IMR-90 (cell line): ENCODE data around the gene DIO1. TPM values are rescaled to one million over a fixed set of nuclear protein-coding genes. Genes with fewer than 3 reads are reported as not detected.
A peak's percentile ranks its signal among the peaks of the same experiment; 100 is the strongest.

Source experiments
- ATAC-seq: fragments of 200-7000 bp; cut with Tn5 transposase; 2 replicates; pipeline ENCODE4 v1.9.1; 2020; ENCODE audit warnings: low read depth, mild to moderate bottlenecking, moderate library complexity
- BruUV-seq: library from RNA; stranded (reverse); fragments of 400-500 nt; replicated peaks from 2 replicates; lab custom pipeline; 2021; lab: Mats Ljungman, UMichigan
- CTCF ChIA-PET: fragments of 300-600 bp; formaldehyde crosslinking; extraction: SDS; loops from one replicate; lab custom pipeline; 2021; ENCODE audit warnings: antibody characterized with exemption; lab: Yijun Ruan, JAX
- POLR2A ChIA-PET: fragments of 300-600 bp; sonication (Branson Sonifier 250); formaldehyde crosslinking; loops from one replicate; lab custom pipeline; 2022; ENCODE audit warnings: antibody characterized with exemption; ENCODE audit not compliant: unreplicated experiment; lab: Charles Lee
- DNase-seq: peaks from one replicate; pipeline ENCODE4 v3.0.0; 2013
- H2AFZ ChIP-seq: replicated peaks from 2 replicates; pipeline ENCODE3; 2013; ENCODE audit warnings: low read length, mild to moderate bottlenecking; ENCODE audit not compliant: poor library complexity
- H2AK5ac ChIP-seq: 2 replicates; pipeline ENCODE4 v1.6.1; 2013; ENCODE audit warnings: low read depth, low read length, inconsistent platforms
- H2AK9ac ChIP-seq: replicated peaks from 2 replicates; pipeline ENCODE3; 2013; ENCODE audit warnings: mild to moderate bottlenecking, low read depth, low read length, moderate library complexity; ENCODE audit not compliant: poor library complexity
- H2BK120ac ChIP-seq: 2 replicates; pipeline ENCODE4 v1.6.1; 2013; ENCODE audit warnings: low read depth, low read length, inconsistent platforms
- H2BK15ac ChIP-seq: 3 replicates; pipeline ENCODE4 v1.6.1; 2013; ENCODE audit warnings: low read depth, low read length, inconsistent platforms
- H2BK20ac ChIP-seq: 2 replicates; pipeline ENCODE4 v1.6.1; 2013; ENCODE audit warnings: low read depth, mild to moderate bottlenecking, inconsistent platforms, low read length, moderate library complexity
- H2BK5ac ChIP-seq: 2 replicates; pipeline ENCODE4 v1.6.1; 2013; ENCODE audit warnings: mild to moderate bottlenecking, low read depth, low read length, inconsistent platforms; ENCODE audit not compliant: poor library complexity, severe bottlenecking
- H3K14ac ChIP-seq: replicated peaks from 2 replicates; pipeline ENCODE4 v1.6.1; 2013; ENCODE audit warnings: low read depth, low read length, inconsistent platforms
- H3K18ac ChIP-seq: 2 replicates; pipeline ENCODE4 v1.6.1; 2013; ENCODE audit warnings: low read depth, low read length, control low read depth
- H3K23ac ChIP-seq: 2 replicates; pipeline ENCODE4 v1.6.1; 2013; ENCODE audit warnings: low read depth, low read length, inconsistent platforms
- H3K27ac ChIP-seq: 2 replicates; pipeline ENCODE4 v1.5.1; 2013; ENCODE audit warnings: mild to moderate bottlenecking, control low read depth, low read length; ENCODE audit not compliant: insufficient read depth
- H3K27me3 ChIP-seq: 2 replicates; pipeline ENCODE4 v1.6.1; 2013; ENCODE audit warnings: low read length; ENCODE audit not compliant: control insufficient read depth, insufficient read depth
- H3K36me3 ChIP-seq: 2 replicates; pipeline ENCODE4 v1.6.1; 2013; ENCODE audit warnings: low read length, mixed read lengths; ENCODE audit not compliant: control insufficient read depth, insufficient read depth
- H3K4ac ChIP-seq: 2 replicates; pipeline ENCODE4 v1.6.1; 2013; ENCODE audit warnings: low read depth, low read length, inconsistent platforms
- H3K4me1 ChIP-seq: 2 replicates; pipeline ENCODE4 v1.6.1; 2013; ENCODE audit warnings: low read length, mixed read lengths; ENCODE audit not compliant: control insufficient read depth, insufficient read depth
- H3K4me2 ChIP-seq: 2 replicates; pipeline ENCODE4 v1.6.1; 2013; ENCODE audit warnings: low read depth, mild to moderate bottlenecking, control low read depth, low read length, moderate library complexity
- H3K4me3 ChIP-seq: 2 replicates; pipeline ENCODE4 v1.5.1; 2013; ENCODE audit warnings: low read depth, mild to moderate bottlenecking, control low read depth, low read length, moderate library complexity; ENCODE audit not compliant: insufficient read depth
- H3K56ac ChIP-seq: 2 replicates; pipeline ENCODE4 v1.6.1; 2013; ENCODE audit warnings: low read length, inconsistent platforms; ENCODE audit not compliant: insufficient read depth; ENCODE audit errors: extremely low read depth
- H3K79me1 ChIP-seq, 2 experiments: 2 replicates each; pipeline ENCODE4 v1.6.1; 2013; ENCODE audit warnings: low read length in 2 of 2, inconsistent platforms in 1 of 2, low read depth in 1 of 2
- H3K9ac ChIP-seq: 2 replicates; pipeline ENCODE4 v1.6.1; 2013; ENCODE audit warnings: low read depth, low read length, control low read depth
- H3K9me1 ChIP-seq: 2 replicates; pipeline ENCODE4 v1.6.1; 2013; ENCODE audit warnings: low read length, inconsistent platforms; ENCODE audit not compliant: insufficient read depth
- H3K9me3 ChIP-seq: 2 replicates; pipeline ENCODE4 v1.6.1; 2013; ENCODE audit warnings: low read length; ENCODE audit not compliant: control insufficient read depth, insufficient read depth
- H4K20me1 ChIP-seq: 2 replicates; pipeline ENCODE4 v1.6.1; 2013; ENCODE audit warnings: low read length, inconsistent platforms; ENCODE audit not compliant: insufficient read depth
- H4K5ac ChIP-seq: 2 replicates; pipeline ENCODE4 v1.6.1; 2013; ENCODE audit warnings: mild to moderate bottlenecking, low read depth, low read length, control low read depth
- H4K8ac ChIP-seq, 2 experiments: 2 replicates each; pipeline ENCODE4 v1.6.1; 2013; ENCODE audit warnings: low read depth in 2 of 2, low read length in 2 of 2, control low read depth in 1 of 2, inconsistent platforms in 1 of 2
- H4K91ac ChIP-seq: 2 replicates; pipeline ENCODE4 v1.6.1; 2013; ENCODE audit warnings: low read depth, low read length, inconsistent platforms; ENCODE audit not compliant: insufficient read depth
- ELK1 ChIP-seq: fragments of 150-350 bp; IDR thresholded peaks from 2 replicates; pipeline ENCODE4 v1.6.1; 2016; ENCODE audit warnings: low read depth, mild to moderate bottlenecking, low read length, moderate library complexity, borderline replicate concordance
- RFX5 ChIP-seq: IDR thresholded peaks from 2 replicates; pipeline ENCODE4 v1.8.0; 2012; ENCODE audit warnings: low read depth, mild to moderate bottlenecking, low read length, moderate library complexity
- WGBS, 2 experiments: methylation state at CpG; one replicate each; pipeline versions ENCODE4 v1.1.5 to v1.1.7; 2013; ENCODE audit warnings: missing lambda C conversion rate in 2 of 2; ENCODE audit not compliant: insufficient read length in 1 of 2; ENCODE audit errors: extremely low coverage in 2 of 2; 5-methylcytosine and 5-hydroxymethylcytosine counted together
- dilution Hi-C: fragments of 300-500 bp; cut with HindIII; formaldehyde crosslinking; loops from one replicate; pipeline ENCODE4 v1.14.3; 2018; ENCODE audit warnings: low sequenced_read_pairs; ENCODE audit not compliant: unreplicated experiment
- in situ Hi-C: fragments of 300-500 bp; cut with MboI; formaldehyde crosslinking; loops from 3 replicates; pipeline ENCODE4 v1.14.3; 2019; ENCODE audit warnings: low sequenced_read_pairs, inconsistent platforms, mixed read lengths
- intact Hi-C: fragments of 100-400 bp; cut with micrococcal nuclease; formaldehyde crosslinking; loops from 2 replicates; pipeline ENCODE4 v1.10.0; 2022
- polyA plus RNA-seq, 3 experiments: library from polyadenylated mRNA; depleted of rRNA; stranded (reverse); fragments of >200 nt; gene quantifications; 2 replicates each; pipeline ENCODE4 v1.2.3, GENCODE V29; 2012; ENCODE audit warnings: low replicate concordance in 1 of 3
- total RNA-seq: library from RNA; depleted of rRNA; stranded (reverse); fragments of >200 nt; gene quantifications from 2 replicates; pipeline ENCODE4 v1.2.3, GENCODE V29; 2012

Gene DIO1
- total and polyA plus RNA-seq, 2 of the 4 experiments (the other 2 are of a cell fraction), result not detected

DNA sequence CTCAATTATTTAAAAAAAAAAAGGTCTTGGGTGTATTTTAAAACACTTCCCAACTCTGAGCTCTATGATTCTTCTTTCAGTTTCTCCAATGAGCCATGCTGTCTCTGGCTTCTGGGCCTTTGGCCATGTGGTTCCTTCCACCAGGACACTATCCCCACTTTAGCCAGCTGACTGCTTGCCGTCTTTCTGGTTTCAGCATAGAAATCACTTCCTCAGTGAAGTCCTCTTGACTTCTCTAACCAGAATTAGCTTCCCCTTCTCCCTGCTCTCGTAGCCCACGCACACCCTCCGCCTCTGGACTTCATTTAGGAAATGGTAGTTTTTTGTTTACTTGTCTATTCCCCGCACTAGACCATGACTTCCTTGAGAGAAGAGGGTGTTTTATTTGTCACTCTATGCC is 1.1 kb upstream of the DIO1 start:
- ChIA-PET POLR2A (no interaction called here), CTCF (no interaction called here)
- DNase-seq, result no peak
- Histone ChIP-seq H3K56ac (no peak overlapping the region), H3K9ac (no peak overlapping the region), H3K23ac (no peak overlapping the region), H2BK5ac (no peak overlapping the region), H3K79me1 (peaks cover 5 to 9% of the 10 kb centered on the region in 2 experiments), H3K9me3 (no peaks in the 10 kb centered on the region), H2AK5ac (no peak overlapping the region), H2BK15ac (no peak overlapping the region), H3K4me1 (peaks cover 12% of the 10 kb centered on the region), H3K27me3 (no peaks in the 10 kb centered on the region), H3K4me2 (no peak overlapping the region), H4K20me1 (peaks cover 8% of the 10 kb centered on the region; the same call in 1 of the 2 replicates), H4K5ac (no peak overlapping the region), H3K4ac (0 out of 2 replicates have a peak overlapping the region, but pooled peaks have one; percentile 6), H2AFZ (no peak overlapping the region), H4K8ac (no peak overlapping the region), H2BK20ac (no peak overlapping the region), H3K4me3 (no peak overlapping the region), H3K14ac (no peak overlapping the region), H4K91ac (no peak overlapping the region), H2BK120ac (no peak overlapping the region), H3K18ac (no peak overlapping the region), H3K27ac (no peak overlapping the region), H3K36me3 (no peaks in the 10 kb centered on the region), H2AK9ac (no peak overlapping the region), H3K9me1 (peaks cover 14% of the 10 kb centered on the region; the same call in 1 of the 2 replicates)
- dilution Hi-C loops, result no loop called here
- WGBS, 2 experiments, result no CpG with 5 or more reads among the region's 5 CpGs
- no TSS peak for BruUV-seq
- TF ChIP-seq ELK1, result no peak
- TF ChIP-seq RFX5, result no peak
- intact Hi-C loops, result no loop called here
- ATAC-seq, result no peak
- in situ Hi-C loops, result no loop called here
